Measurements from ENCODE around the gene TSC22D1.
"Not testable (repeated sequence)": the region's sequence is repeated elsewhere in the genome, so short reads cannot be mapped to it uniquely, and the experiment has no call there.

TSC22D1 gene

GRCh38 chr13:44583137-44583536 is 7.0 kb upstream of the TSC22D1 start:
- DNase-seq = no peak
- TF ChIP-seq GATA1 (IDR thresholded peaks at IDR 0.05; ENCODE audit: low read depth, low read length) (no peak), POLR2A (IDR thresholded peaks at IDR 0.05; ENCODE audit: low read length) (no peak)

GRCh38 chr13:44578067-44578400 is 1.9 kb upstream of the TSC22D1 start:
- DNase-seq = no peak
- TF ChIP-seq GATA1 (IDR thresholded peaks at IDR 0.05; ENCODE audit: low read depth, low read length) = no peak
- TF ChIP-seq POLR2A (IDR thresholded peaks at IDR 0.05; ENCODE audit: low read length) = peak; percentile 77

GRCh38 chr13:44577236-44578066 is 1.3 kb upstream of the TSC22D1 start:
- peak; percentile 90 for TF ChIP-seq POLR2A (IDR thresholded peaks at IDR 0.05; ENCODE audit: low read length)
- TF ChIP-seq GATA1 (IDR thresholded peaks at IDR 0.05; ENCODE audit: low read depth, low read length) = no peak
- peak; percentile 96 to 97 for DNase-seq

GRCh38 chr13:44576351-44577235 is 463 bp upstream of the TSC22D1 start:
- TF ChIP-seq POLR2A (IDR thresholded peaks at IDR 0.05; ENCODE audit: low read length) (no peak), GATA1 (IDR thresholded peaks at IDR 0.05; ENCODE audit: low read depth, low read length) (no peak)
- DNase-seq = peak; percentile 65 to 75

GRCh38 chr13:44575035-44575434 is 1.1 kb downstream of the TSC22D1 start:
- no peak for DNase-seq
- no peak for TF ChIP-seq POLR2A (IDR thresholded peaks at IDR 0.05; ENCODE audit: low read length)
- no peak for TF ChIP-seq GATA1 (IDR thresholded peaks at IDR 0.05; ENCODE audit: low read depth, low read length)

- DNase-seq = no peak
- TF ChIP-seq GATA1 (IDR thresholded peaks at IDR 0.05; ENCODE audit: low read depth, low read length) (no peak), POLR2A (IDR thresholded peaks at IDR 0.05; ENCODE audit: low read length) (no peak)
Observed at GRCh38 chr13:44574466-44574855, 1.7 kb downstream of the TSC22D1 start.

GRCh38 chr13:44573790-44574465 is 2.2 kb downstream of the TSC22D1 start:
- TF ChIP-seq POLR2A (IDR thresholded peaks at IDR 0.05; ENCODE audit: low read length) (no peak), GATA1 (IDR thresholded peaks at IDR 0.05; ENCODE audit: low read depth, low read length) (no peak)
- DNase-seq = peak; percentile 30 to 48

- no peak for DNase-seq
Observed at GRCh38 chr13:44573071-44573470, 3.1 kb downstream of the TSC22D1 start.

GRCh38 chr13:44566601-44567000 is 9.5 kb downstream of the TSC22D1 start:
- no peak for DNase-seq
- TF ChIP-seq POLR2A (IDR thresholded peaks at IDR 0.05; ENCODE audit: low read length) (no peak), GATA1 (IDR thresholded peaks at IDR 0.05; ENCODE audit: low read depth, low read length) (no peak)

More at GRCh38 chr13:44573071-44573470, 3.1 kb downstream of the TSC22D1 start:
- TF ChIP-seq POLR2A (IDR thresholded peaks at IDR 0.05; ENCODE audit: low read length) (no peak), GATA1 (IDR thresholded peaks at IDR 0.05; ENCODE audit: low read depth, low read length) (no peak)

GRCh38 chr13:44565881-44566280 is 10.2 kb downstream of the TSC22D1 start:
- no peak for DNase-seq
- TF ChIP-seq GATA1 (IDR thresholded peaks at IDR 0.05; ENCODE audit: low read depth, low read length) (no peak), POLR2A (IDR thresholded peaks at IDR 0.05; ENCODE audit: low read length) (no peak)

GRCh38 chr13:44564936-44565335 is 11.2 kb downstream of the TSC22D1 start:
- no peak for DNase-seq
- TF ChIP-seq POLR2A (IDR thresholded peaks at IDR 0.05; ENCODE audit: low read length) (no peak), GATA1 (IDR thresholded peaks at IDR 0.05; ENCODE audit: low read depth, low read length) (no peak)

- not testable (repeated sequence) for DNase-seq
Observed at GRCh38 chr13:44562853-44563252, 13.3 kb downstream of the TSC22D1 start.

GRCh38 chr13:44561351-44561750 is 14.8 kb downstream of the TSC22D1 start:
- no peak for DNase-seq
- no peak for TF ChIP-seq POLR2A (IDR thresholded peaks at IDR 0.05; ENCODE audit: low read length)
- no peak for TF ChIP-seq GATA1 (IDR thresholded peaks at IDR 0.05; ENCODE audit: low read depth, low read length)

GRCh38 chr13:44557986-44558385 is 18.1 kb downstream of the TSC22D1 start:
- TF ChIP-seq POLR2A (IDR thresholded peaks at IDR 0.05; ENCODE audit: low read length) = no peak
- no peak for TF ChIP-seq GATA1 (IDR thresholded peaks at IDR 0.05; ENCODE audit: low read depth, low read length)
- no peak for DNase-seq
